AG04450 (cell line): ENCODE results near the gene PTMA. TPM values are rescaled to one million over a fixed set of nuclear protein-coding genes. Genes with fewer than 3 reads are reported as not detected.
"Not testable (repeated sequence)": the region's sequence is repeated elsewhere in the genome, so short reads cannot be mapped to it uniquely, and the experiment has no call there.

Source experiments
- CTCF ChIA-PET: fragments of 300-600, 350-600 bp; formaldehyde crosslinking; extraction: SDS; loops from one replicate; lab custom pipeline; 2022; ENCODE audit warnings: antibody characterized with exemption, inconsistent platforms; lab: Charles Lee
- POLR2A ChIA-PET: fragments of 350-600 bp; formaldehyde crosslinking; extraction: SDS; loops from one replicate; lab custom pipeline; 2021; ENCODE audit warnings: antibody characterized with exemption, inconsistent platforms; lab: Yijun Ruan, JAX
- DNase-seq: peaks from one replicate; pipeline ENCODE4 v3.0.0-alpha.2; 2011; ENCODE audit warnings: low read depth, low spot score
- H3K27ac ChIP-seq: one replicate; pipeline ENCODE4 v1.5.1; 2012; ENCODE audit warnings: low read depth, low read length, control low read depth
- H3K27me3 ChIP-seq: one replicate; pipeline ENCODE4 v1.6.0; 2012; ENCODE audit warnings: low read length; ENCODE audit not compliant: control insufficient read depth, insufficient read depth
- H3K4me3 ChIP-seq: 2 replicates; pipeline ENCODE4 v1.5.1; 2011; ENCODE audit warnings: mild to moderate bottlenecking, low read depth, low read length, control low read depth
- H3K9me3 ChIP-seq: 2 replicates; pipeline ENCODE4 v1.5.1; 2012; ENCODE audit warnings: low read length; ENCODE audit not compliant: control insufficient read depth, insufficient read depth
- CTCF ChIP-seq: IDR thresholded peaks from 2 replicates; pipeline ENCODE4 v1.5.1; 2011; ENCODE audit warnings: low read depth, low read length, control low read depth, inconsistent platforms
- polyA plus RNA-seq: library from polyadenylated mRNA; depleted of rRNA; stranded (reverse); fragments of >200 nt; gene quantifications from 2 replicates; pipeline ENCODE4 v1.2.3, GENCODE V29; 2011

Gene PTMA
- polyA plus RNA-seq, 1 experiment = 681 TPM

- no peak overlapping the region for H3K27ac ChIP-seq
- CTCF ChIA-PET = interaction anchor here (7.4 to 8.9 kb wide), 2 partner anchors 36 to 98 kb away, joined by 96 to 227 read pairs; no protein-coding TSS in a partner anchor
These were observed 2.7 kb downstream of the PTMA start for GRCh38 chr2:231710799-231711676.

DNA sequence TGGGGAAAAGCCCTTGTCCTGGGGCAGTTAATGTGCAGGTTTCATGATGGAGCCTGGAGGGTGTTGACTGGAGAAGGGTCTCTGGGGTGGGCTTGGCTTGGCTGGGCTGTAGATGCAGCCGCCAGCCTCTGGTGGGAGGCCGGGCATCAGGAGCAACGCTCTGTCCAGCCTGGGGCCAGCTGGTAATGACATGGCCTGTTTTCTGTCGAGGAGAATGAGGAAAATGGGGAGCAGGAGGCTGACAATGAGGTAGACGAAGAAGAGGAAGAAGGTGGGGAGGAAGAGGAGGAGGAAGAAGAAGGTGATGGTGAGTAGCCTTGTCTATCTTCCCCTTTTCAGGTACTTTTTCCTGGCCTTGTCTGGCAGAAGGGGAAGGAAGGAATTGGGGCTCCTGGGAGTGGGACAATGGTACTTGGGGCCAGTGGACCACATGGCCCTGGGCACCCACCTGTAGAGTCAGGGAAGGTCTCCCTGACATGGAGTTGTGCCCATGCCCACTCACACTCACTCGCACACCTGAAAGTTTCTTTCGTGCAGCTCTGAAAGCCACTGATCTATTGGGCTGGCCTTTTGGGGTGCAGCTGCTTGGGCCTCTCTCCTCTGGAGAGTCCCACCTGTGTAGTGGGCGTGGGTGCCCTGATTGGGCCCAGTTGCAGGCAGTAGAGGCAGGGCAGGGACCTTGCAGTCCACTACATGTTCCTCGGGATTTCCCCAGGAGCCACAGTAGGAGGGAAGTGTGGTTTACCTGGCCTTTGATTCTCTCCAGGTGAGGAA is 3.5 kb downstream of the PTMA start:
- ChIA-PET CTCF (interaction anchor here (3.4 to 8.9 kb wide), 3 partner anchors 19 to 99 kb away, joined by 8 to 227 read pairs (median 96); no protein-coding TSS in a partner anchor), POLR2A (interaction anchor here (1.4 kb wide), 1 partner anchor 45 kb away, joined by 4 read pairs; no protein-coding TSS in a partner anchor)
- peak overlapping the region; percentile 80 for H3K4me3 ChIP-seq
- peaks cover 7% of the 10 kb centered on the region for H3K9me3 ChIP-seq
- no peak for TF ChIP-seq CTCF
- no peaks in the 10 kb centered on the region for H3K27me3 ChIP-seq
- H3K27ac ChIP-seq = peak overlapping the region; percentile 31
- no peak for DNase-seq

More at GRCh38 chr2:231710799-231711676, 2.7 kb downstream of the PTMA start:
- Histone ChIP-seq H3K9me3 (peaks cover 10% of the 10 kb centered on the region), H3K4me3 (peak overlapping the region; percentile 80), H3K27me3 (no peaks in the 10 kb centered on the region)
- POLR2A ChIA-PET = interaction anchor here (1.4 kb wide), 1 partner anchor 44 kb away, joined by 4 read pairs; no protein-coding TSS in a partner anchor
- peak; percentile 28; the same call in 1 of the 2 replicates for TF ChIP-seq CTCF
- no peak for DNase-seq

GRCh38 chr2:231712451-231713021 is 4.2 kb downstream of the PTMA start:
- peak overlapping the region; percentile 21 for H3K27ac ChIP-seq
- POLR2A ChIA-PET = not testable (repeated sequence)

DNA sequence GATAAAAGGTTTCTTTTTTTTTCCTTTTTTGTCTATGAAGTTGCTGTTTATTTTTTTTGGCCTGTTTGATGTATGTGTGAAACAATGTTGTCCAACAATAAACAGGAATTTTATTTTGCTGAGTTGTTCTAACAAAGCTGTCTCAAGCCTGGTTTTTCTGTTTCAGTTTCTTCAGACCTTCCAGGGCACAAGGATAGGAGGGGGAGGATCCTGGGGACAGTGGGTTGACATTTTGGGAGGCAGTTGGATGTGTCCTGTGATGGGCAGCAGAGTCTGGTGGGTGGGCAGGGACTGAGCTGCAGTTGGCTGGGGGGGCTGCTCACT is 5.0 kb downstream of the PTMA start:
- ChIA-PET POLR2A (interaction anchor here (0.9 to 2.0 kb wide), 3 partner anchors 40 to 101 kb away, joined by 4 to 10 read pairs (median 5); no protein-coding TSS in a partner anchor), CTCF (interaction anchor here (0.6 to 8.9 kb wide), 30 partner anchors 9 to 151 kb away, joined by 3 to 227 read pairs (median 6); partner anchors contain the start of gene COPS7B)
- not testable (repeated sequence) for H3K9me3 ChIP-seq, H3K27me3 ChIP-seq, H3K4me3 ChIP-seq, DNase-seq
- H3K27ac ChIP-seq = peak overlapping the region; percentile 75

More at GRCh38 chr2:231712451-231713021, 4.2 kb downstream of the PTMA start:
- CTCF ChIA-PET = interaction anchor here (1.0 to 8.9 kb wide), 5 partner anchors 18 to 99 kb away, joined by 3 to 227 read pairs (median 8); no protein-coding TSS in a partner anchor
- DNase-seq, H3K27me3 ChIP-seq, H3K9me3 ChIP-seq: not testable (repeated sequence)
- peak overlapping the region; percentile 80 for H3K4me3 ChIP-seq

DNA sequence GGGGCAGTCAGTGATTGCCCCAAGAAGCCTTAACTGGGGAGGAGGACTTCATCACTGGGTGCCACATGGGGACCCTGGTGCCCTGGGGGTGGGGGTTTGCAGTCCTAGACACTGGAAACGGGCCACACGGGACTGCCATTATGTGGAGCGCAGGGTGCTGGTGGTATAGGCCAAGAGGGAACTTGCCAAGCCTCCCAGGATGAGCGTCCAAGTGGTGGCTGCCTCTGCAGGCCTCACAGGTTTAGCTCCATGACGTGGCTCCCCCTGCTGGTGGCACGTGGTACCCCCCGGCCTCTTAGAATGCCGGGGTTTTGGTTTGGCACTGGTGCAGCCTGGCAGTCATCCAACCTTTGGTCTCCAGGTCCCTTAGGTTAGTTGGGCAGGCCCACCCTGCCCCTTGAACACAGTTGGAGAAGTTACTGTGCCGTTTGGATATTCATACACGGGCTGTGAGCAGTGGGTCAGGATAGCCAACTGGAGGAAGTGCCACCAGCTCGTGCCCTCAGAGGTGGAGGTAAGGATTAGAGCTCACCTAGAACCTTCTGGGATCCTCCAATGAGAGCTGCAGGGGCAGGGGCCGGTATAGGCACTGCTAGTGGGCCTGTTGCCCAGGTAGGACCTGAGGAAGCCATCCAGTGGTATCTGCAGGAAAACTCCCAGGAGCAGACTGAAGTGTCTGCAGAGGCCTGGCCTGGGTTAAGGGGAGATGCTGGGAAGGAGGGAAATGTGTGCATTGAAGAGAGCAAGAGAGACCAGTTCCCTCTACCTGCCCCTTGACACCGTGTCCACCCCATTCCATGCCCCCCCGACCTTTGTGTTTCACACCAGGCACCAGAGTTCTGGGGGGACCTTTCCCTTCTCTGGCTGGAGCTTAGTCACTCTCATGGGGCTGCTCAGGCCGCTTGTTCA is 5.7 kb downstream of the PTMA start:
- Histone ChIP-seq H3K9me3 (peaks cover 3% of the 10 kb centered on the region; the same call in 1 of the 2 replicates), H3K27ac (peak overlapping the region; percentile 75), H3K27me3 (no peaks in the 10 kb centered on the region), H3K4me3 (no peak overlapping the region)
- peak; percentile 94 for TF ChIP-seq CTCF
- ChIA-PET POLR2A (interaction anchor here (0.9 to 2.0 kb wide), 6 partner anchors 24 to 102 kb away, joined by 3 to 10 read pairs (median 4); no protein-coding TSS in a partner anchor), CTCF (interaction anchor here (0.6 to 8.9 kb wide), 45 partner anchors 9 to 249 kb away, joined by 3 to 227 read pairs (median 4); partner anchors contain the start of genes COPS7B and NCL)
- peak; percentile 72 for DNase-seq
